MV-4-11 (cell line): Measurements from ENCODE around the gene SLC6A6.

Source experiments
- DNase-seq: peaks from one replicate; lab custom pipeline; 2025; lab: John Stamatoyannopoulos, UW

Gene SLC6A6

GRCh38 chr3:14524311-14524711 is 121.9 kb downstream of the SLC6A6 start:
- no peak for DNase-seq

- DNase-seq = no peak
These were observed 122.7 kb downstream of the SLC6A6 start for GRCh38 chr3:14524920-14525660.

GRCh38 chr3:14525685-14526631 is 123.6 kb downstream of the SLC6A6 start:
- peak; percentile 10 for DNase-seq

- DNase-seq = no peak
These were observed 125.7 kb downstream of the SLC6A6 start for GRCh38 chr3:14528081-14528480.

GRCh38 chr3:14531856-14532395 is 129.5 kb downstream of the SLC6A6 start:
- DNase-seq = no peak

- no peak for DNase-seq
These were observed 130.5 kb downstream of the SLC6A6 start for GRCh38 chr3:14532691-14533456.

- DNase-seq = no peak
These were observed 131.1 kb downstream of the SLC6A6 start for GRCh38 chr3:14533457-14533958.

GRCh38 chr3:14534516-14535191 is 132.2 kb downstream of the SLC6A6 start:
- DNase-seq = no peak

- no peak for DNase-seq
These were observed 133.2 kb downstream of the SLC6A6 start for GRCh38 chr3:14535616-14536015.

- DNase-seq = no peak
These were observed 133.8 kb downstream of the SLC6A6 start for GRCh38 chr3:14536055-14536815.

GRCh38 chr3:14536837-14537589 is 134.6 kb downstream of the SLC6A6 start:
- DNase-seq = no peak

- no peak for DNase-seq
These were observed 135.4 kb downstream of the SLC6A6 start for GRCh38 chr3:14537590-14538450.

GRCh38 chr3:14538451-14539088 is 136.2 kb downstream of the SLC6A6 start:
- no peak for DNase-seq
